ENCODE measurements around the gene CEACAM3.

DNA sequence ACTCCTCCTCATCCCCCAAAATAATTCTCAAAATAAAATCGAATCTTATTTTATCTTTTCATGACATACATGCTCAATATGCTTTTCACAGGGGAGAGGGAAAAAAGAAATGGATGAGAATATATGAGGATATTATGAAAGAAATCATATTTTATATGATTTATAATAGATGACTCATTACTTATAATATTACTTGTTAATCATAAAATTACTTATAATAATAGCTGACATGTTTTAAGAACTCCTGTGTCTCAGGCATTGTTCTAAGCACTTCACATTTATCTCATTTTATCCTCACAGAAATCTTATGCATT, 3.0 kb upstream of the CEACAM3 start:
- TF ChIP-seq, protein P1, sequence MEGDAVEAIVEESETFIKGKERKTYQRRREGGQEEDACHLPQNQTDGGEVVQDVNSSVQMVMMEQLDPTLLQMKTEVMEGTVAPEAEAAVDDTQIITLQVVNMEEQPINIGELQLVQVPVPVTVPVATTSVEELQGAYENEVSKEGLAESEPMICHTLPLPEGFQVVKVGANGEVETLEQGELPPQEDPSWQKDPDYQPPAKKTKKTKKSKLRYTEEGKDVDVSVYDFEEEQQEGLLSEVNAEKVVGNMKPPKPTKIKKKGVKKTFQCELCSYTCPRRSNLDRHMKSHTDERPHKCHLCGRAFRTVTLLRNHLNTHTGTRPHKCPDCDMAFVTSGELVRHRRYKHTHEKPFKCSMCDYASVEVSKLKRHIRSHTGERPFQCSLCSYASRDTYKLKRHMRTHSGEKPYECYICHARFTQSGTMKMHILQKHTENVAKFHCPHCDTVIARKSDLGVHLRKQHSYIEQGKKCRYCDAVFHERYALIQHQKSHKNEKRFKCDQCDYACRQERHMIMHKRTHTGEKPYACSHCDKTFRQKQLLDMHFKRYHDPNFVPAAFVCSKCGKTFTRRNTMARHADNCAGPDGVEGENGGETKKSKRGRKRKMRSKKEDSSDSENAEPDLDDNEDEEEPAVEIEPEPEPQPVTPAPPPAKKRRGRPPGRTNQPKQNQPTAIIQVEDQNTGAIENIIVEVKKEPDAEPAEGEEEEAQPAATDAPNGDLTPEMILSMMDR (IDR thresholded peaks at IDR 0.05; ENCODE audit: low read length): no peak
- TF ChIP-seq EZH2 (IDR thresholded peaks at IDR 0.05; ENCODE audit: borderline replicate concordance, low read length): no peak

Measured in OCI-LY1 (cell line).